Endometrium (tissue), 2 donors: Measurements from ENCODE around the gene UTS2R.
"Not testable (repeated sequence)": the region's sequence is repeated elsewhere in the genome, so short reads cannot be mapped to it uniquely, and the experiment has no call there.

ENCODE experiments used
- FAIRE-seq: peaks from 2 replicates; lab custom pipeline; 2012; peaks lifted over from hg19 to GRCh38; lab: Jason Lieb, UNC
- donor health status: control.
- donor health status: control.

Gene UTS2R

GRCh38 chr17:82408938-82409318 lies 37.4 kb downstream of the UTS2R start:
- FAIRE-seq: no peak

DNA sequence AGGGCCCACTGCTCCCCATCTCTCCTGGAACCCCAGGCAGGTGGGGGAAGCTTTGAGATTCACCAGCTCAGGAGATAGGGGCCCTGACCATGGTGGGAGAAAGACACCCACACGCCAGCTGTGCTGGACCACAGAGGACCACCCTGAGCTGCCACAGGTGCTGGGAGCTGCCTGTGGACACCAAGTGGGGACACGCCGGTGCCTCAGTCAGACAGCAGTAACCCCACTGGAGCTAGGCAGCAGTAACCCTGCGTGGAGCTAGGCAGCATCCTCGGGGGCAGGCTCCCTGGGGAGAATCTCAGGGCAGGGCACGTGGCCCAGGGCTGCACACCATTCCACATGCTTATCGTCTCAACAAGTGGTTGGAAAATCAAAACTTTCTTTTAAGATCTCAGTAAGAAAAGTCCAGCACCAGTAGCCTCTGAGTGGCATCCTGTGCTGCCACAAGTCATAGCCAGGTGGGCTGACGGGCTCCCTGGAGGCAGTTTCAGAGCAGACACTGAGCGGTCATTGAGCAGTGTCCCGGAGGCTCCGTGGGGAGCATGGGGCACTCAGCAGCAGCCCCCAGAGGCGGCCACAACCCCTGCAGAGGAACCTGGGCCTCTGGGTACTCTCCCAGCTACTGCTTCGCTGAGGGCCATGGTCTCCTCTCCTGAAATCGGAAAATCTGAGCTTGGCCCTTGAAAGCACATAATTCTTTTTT lies 38.6 kb downstream of the UTS2R start:
- FAIRE-seq: no peak

- FAIRE-seq: no peak
Observed at GRCh38 chr17:82411396-82412053, 40.0 kb downstream of the UTS2R start.

DNA sequence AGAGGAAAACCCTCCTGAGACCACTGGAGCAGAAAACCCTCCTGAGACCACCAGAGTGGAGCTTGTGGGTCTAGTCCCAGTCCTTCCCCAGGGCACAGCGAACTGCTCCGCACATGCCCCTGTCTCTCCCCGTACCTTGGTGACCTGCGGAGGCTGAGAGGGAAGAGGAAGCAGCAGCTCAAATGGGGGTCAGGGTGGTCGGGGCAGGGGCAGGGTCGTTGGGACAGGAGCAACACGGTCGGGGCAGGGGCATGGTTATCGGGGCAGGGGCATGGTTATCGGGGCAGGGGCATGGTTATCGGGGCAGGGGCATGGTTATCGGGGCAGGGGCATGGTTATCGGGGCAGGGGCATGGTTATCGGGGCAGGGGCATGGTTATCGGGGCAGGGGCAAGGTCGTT lies 40.5 kb downstream of the UTS2R start:
- FAIRE-seq: not testable (repeated sequence)

- FAIRE-seq: no peak
Observed at GRCh38 chr17:82412535-82413520, 41.3 kb downstream of the UTS2R start.

DNA sequence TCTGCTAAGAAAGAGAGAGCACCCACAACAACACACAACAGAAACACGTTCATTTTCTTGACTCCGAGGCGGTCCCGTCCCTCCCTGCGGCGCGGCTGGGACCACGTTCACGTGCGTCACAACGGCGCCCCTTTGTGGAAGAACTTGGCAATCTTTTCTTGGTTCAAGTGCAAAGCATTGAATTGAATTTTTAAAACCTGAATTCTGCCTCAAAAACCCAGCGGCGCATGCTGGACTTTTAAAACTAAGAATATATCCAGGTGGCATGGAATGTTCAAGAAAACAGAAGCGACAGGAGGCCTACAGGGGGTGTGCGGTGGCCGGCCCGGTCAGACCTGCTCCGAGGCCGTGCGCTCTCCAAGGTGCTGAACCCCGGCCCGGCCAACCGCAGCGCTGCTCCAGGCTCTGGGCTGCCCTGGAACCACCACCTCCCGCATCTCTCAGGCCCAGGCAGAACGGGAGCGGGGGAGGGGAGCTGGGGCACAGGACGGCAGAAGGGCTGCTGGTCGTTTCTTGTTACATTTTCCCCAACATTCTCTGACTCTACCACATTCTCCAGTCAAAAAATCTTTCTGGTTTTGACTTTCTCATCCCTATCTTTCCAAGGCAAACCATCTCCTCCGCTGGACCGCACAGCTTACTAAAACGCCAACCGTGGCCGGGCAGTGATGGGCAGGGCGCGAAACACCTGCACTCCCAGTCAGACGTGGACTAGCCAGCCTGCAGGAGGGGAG lies 43.1 kb downstream of the UTS2R start:
- no peak for FAIRE-seq

DNA sequence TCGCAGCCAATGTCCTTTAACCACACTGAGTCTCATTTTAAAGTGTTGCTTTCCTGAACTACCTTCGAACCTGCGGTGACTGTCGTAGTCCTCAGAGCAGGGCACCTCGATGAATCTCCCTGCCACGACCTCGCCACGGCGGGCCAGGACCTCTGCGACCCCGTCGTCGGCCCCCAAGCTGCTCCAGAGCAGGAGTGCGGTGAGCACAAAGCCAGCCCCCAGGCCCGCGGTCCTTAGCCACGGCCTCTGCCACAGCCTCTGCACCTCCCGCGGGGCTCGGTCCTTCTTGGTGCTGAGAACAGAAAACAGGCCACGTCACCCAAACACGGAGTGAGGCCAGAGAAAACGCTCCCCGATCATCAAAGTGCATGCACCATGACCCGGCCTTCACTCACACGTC lies 43.8 kb downstream of the UTS2R start:
- no peak for FAIRE-seq

- no peak for FAIRE-seq
Observed at GRCh38 chr17:82415786-82416185, 44.2 kb downstream of the UTS2R start.

GRCh38 chr17:82416264-82416663 lies 44.7 kb downstream of the UTS2R start:
- no peak for FAIRE-seq

DNA sequence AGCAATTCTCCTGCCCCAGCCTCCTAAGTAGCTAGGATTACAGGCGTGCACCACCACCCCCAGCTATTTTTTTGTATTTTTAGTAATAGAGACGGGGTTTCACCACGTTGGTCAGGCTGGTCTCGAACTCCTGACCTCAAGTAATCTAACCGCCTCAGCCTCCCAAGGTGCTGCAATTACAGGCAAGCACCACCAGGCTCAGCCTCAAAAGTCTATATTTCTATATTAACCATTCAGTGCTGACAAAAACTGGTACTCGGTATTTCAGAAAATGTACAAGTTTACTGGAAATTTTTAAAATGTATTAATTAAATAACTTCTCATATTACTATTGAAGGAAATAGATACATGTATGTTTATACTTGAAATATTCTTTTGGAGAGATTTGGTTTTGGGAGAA lies 45.2 kb downstream of the UTS2R start:
- no peak for FAIRE-seq

DNA sequence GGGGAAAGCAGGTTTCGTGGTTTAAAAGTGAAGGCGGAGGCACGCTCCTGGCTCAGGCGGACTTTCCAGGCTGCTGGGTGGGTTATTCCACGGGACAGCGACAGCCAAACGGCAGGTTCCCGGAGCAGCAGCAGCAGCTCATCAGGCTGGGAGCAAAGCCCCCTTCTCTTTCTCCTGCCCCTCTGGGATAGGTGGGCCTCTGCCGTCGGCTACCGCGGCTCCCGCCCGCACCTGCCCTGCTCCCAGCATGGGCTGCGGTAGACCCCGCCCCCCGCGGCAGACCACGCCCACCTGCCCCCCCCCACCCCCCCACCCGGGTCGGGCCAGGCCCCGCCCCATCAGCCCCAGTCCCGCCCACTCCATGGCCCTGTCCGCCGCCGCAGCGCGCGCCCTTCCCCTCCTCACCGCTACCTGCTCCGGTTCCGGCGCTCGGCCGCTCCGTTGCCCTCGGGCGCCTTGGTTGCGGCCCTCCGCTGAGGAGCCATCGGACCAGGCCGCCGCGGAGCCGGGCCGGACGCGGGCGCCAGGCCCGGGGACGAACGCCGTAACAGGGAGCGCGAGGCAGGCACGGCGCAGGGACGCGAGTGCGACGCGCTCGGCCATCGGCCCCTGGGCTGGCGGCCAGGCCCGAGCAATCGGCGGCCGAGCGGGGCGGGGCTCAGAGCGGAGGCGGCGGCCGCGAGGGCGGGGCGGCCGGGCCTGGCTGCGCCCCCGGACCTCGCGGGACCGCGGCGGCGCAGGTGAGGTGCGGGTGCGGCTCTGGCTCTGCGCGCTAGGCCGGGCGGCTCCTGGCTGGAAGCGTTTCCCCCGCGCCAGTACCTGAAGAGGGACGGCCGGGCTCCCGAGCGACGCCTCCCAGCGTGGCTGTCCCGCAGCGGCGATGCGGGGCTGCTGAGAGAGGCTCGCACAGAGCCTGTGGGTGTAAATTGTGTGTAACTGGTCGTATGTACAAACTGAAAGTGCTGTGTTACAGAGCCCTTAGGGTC lies 46.7 kb downstream of the UTS2R start, which contains the start of the genes HEXD and OGFOD3:
HEXD (plus strand) TSS at position 347 of the 986 bp plus-strand sequence. CDS start 1,453 bp downstream, outside the sequence.
OGFOD3 (minus strand) TSS at position 586 of the 986 bp plus-strand sequence; CDS start at position 485, 101 bp downstream.
- FAIRE-seq: no peak

DNA sequence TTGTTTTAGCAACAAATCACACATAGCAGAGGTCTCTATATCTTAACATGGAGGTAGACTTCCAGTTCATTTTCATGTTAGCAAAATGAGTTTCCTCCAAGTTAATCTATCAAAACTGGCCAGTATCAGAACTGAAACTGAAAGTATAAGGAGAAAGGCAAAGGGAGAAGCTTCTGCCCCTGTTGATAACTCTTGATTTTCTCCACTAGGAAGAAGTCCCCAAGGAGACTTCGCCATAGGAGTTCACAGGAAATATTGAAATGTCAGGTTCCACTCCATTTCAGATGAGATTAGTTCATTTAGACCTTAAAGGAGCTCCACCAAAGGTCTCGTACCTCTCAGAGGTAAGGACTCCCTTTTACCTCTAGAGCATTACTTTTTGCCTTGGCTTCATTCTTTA lies 48.0 kb downstream of the UTS2R start:
- no peak for FAIRE-seq

DNA sequence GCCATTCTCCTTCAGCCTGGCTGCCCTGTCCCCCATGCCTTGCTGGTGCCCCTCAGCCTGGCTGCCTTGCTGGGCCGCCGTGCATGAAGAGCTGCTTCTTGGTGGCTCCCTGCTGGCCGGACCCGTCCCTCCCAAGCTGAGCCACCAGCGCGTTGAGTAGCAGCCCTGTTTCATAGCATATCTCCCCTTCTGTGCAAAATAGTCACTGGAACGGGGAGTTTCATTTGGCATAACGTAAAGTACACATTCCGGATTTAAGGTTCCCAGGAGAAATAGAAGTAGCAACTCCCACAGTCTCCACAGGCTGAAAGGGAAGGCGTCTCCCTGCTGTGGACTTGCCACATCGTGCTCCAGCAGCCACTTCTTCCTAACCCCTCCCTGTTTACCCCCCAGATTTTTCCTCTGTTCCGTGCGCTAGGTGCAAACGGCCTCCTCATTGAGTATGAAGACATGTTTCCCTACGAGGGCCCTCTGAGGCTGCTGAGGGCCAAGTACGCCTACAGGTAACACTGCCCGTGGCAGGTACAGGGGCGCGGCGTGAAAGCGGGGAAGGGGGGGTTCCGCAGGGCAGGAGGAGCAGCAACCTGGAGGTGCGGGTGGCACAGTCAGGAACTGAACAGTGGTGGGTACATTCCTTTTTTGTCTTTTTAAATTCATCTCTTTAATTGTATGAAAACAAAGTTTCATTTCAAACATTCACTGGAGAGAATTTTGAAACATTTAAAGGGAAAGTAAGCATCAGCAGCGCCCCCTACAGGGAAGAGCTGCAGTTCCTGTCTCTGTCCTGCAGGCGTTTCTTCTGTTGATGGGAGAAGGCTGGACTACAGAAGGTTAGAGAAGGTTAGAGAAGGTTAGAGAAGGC lies 52.7 kb downstream of the UTS2R start:
- FAIRE-seq: no peak

DNA sequence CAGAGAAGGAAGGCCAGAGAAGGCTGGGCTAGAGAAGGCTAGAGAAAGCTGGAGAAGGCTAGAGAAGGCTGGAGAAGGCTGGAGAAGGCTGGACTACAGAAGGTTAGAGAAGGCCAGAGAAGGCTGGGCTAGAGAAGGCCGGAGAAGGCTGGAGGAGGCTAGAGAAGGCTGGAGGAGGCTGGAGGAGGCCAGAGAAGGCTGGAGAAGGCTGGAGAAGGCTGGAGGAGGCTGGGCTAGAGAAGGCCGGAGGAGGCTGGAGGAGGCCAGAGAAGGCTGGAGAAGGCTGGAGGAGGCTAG lies 53.2 kb downstream of the UTS2R start:
- FAIRE-seq: no peak
